Measurements from ENCODE around the gene DNMBP. TPM values are rescaled to one million over a fixed set of nuclear protein-coding genes. Genes with fewer than 3 reads are reported as not detected.
"Not testable (repeated sequence)": the region's sequence is repeated elsewhere in the genome, so short reads cannot be mapped to it uniquely, and the experiment has no call there.

DNMBP gene
- total RNA-seq, 1 donor from 2014 or later, result 5.0 TPM

DNA sequence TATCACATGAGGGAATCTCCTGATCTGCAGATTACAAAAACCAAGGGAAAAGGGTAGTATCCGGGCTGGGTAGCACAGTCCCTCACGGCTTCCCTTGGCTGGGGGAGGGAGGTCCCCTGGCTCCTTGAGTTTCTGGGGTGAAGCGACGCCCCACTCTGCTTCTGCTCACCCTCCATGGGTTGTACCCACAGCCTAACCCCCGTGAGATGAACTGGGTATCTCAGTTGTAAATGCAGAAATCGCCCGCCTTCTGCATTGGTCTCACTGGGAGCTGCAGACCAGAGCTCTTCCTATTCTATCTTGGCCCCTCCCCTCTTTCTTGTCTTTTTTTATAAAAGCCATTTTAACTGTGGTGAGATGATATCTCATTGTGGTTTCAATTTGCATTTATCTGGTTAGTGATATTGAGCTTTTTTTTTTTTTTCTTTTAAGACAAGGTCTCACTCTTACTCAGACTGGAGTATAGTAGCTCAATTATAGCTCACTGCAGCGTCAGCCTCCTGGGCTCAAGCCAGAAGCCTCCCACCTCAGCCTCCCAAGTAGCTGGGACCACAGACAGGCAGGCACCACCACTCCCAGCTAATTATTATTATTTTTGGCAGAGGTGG, 139.5 kb downstream of the DNMBP start:
- Histone ChIP-seq H3K36me3 (ENCODE audit: control insufficient read depth, insufficient read depth, low read length) (no peaks in the 10 kb centered on the region), H3K27me3 (ENCODE audit: control insufficient read depth, insufficient read depth, low read length) (peaks cover 5% of the 10 kb centered on the region), H3K4me3 (ENCODE audit: low read depth, low read length) (no peak overlapping the region)
- FAIRE-seq (no peak), DNase-seq (ENCODE audit: low read depth) (no peak)
- no peak for TF ChIP-seq CTCF (IDR thresholded peaks at IDR 0.05; ENCODE audit: insufficient read depth, low read length, severe bottlenecking)

- DNase-seq (ENCODE audit: low read depth) (no peak), FAIRE-seq (no peak)
- no peak for TF ChIP-seq CTCF (IDR thresholded peaks at IDR 0.05; ENCODE audit: insufficient read depth, low read length, severe bottlenecking)
- Histone ChIP-seq H3K4me3 (ENCODE audit: low read depth, low read length) (no peak overlapping the region), H3K27me3 (ENCODE audit: control insufficient read depth, insufficient read depth, low read length) (peaks cover 5% of the 10 kb centered on the region), H3K36me3 (ENCODE audit: control insufficient read depth, insufficient read depth, low read length) (no peaks in the 10 kb centered on the region)
Measured at GRCh38 chr10:99869581-99870122, 140.1 kb downstream of the DNMBP start.

DNA sequence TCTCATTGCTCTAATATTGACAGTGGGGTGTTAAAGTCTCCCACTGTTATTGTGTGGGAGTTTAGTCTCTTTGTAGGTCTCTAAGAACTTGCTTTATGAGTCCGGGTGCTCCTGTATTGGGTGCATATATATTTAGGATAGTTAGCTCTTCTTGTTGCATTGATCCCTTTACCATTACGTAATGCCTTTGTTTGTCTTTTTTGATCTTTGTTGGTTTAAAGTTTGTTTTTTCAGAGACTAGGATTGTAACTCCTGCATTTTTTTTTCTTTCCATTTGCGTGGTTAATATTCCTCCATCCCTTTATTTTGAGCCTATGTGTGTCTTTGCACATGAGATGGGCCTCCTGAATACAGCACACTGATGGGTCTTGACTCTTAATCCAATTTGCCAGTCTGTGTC, 142.5 kb downstream of the DNMBP start:
- H3K4me3 ChIP-seq (ENCODE audit: low read depth, low read length); DNase-seq (ENCODE audit: low read depth); H3K36me3 ChIP-seq (ENCODE audit: control insufficient read depth, insufficient read depth, low read length); FAIRE-seq; H3K27me3 ChIP-seq (ENCODE audit: control insufficient read depth, insufficient read depth, low read length): not testable (repeated sequence)

GRCh38 chr10:99863535-99864240, 146.1 kb downstream of the DNMBP start:
- DNase-seq (ENCODE audit: low read depth); FAIRE-seq; H3K4me3 ChIP-seq (ENCODE audit: low read depth, low read length); H3K36me3 ChIP-seq (ENCODE audit: control insufficient read depth, insufficient read depth, low read length); H3K27me3 ChIP-seq (ENCODE audit: control insufficient read depth, insufficient read depth, low read length): not testable (repeated sequence)

DNA sequence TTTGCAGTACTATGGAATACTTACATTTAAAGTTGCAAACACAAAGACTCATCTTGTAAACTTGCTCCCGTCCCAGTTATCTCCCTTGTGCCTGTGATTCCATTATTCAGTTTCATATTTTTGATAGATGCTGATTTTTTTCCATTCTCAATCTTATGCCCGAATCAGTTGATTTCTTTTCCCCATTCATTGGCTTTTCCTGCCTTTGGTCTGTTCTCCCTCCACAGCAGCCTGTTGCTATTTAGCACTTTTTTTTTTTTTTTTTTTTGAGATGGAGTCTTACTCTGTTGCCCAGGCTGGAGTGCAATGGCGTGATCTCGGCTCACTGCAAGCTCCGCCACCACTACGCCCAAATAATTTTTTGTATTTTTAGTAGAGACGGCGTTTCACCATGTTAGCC, 149.3 kb downstream of the DNMBP start:
- Histone ChIP-seq H3K27me3 (ENCODE audit: control insufficient read depth, insufficient read depth, low read length) (no peaks in the 10 kb centered on the region), H3K4me3 (ENCODE audit: low read depth, low read length) (no peak overlapping the region), H3K36me3 (ENCODE audit: control insufficient read depth, insufficient read depth, low read length) (no peaks in the 10 kb centered on the region)
- no peak for DNase-seq (ENCODE audit: low read depth)
- FAIRE-seq, result no peak
- TF ChIP-seq CTCF (IDR thresholded peaks at IDR 0.05; ENCODE audit: insufficient read depth, low read length, severe bottlenecking), result no peak

DNA sequence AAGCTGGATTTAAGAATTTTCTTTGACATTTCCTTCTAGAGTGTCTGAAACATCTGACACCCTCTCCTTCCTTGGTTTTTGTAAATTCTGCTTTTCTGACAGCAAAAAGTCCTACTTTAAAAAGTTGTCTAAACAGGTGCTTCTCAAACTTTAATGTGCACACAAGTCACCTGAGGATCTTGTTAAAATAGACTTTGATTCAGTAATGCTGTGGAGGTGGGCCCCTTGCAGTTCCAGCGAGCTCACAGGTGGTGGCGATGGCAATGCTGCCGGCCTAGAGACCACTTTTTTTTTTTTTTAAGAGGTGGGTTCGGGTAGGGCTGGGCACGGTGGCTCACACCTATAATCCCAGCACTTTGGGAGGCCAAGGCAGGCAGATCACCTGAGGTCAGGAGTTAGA, 150.2 kb downstream of the DNMBP start:
- Histone ChIP-seq H3K36me3 (ENCODE audit: control insufficient read depth, insufficient read depth, low read length) (no peaks in the 10 kb centered on the region), H3K4me3 (ENCODE audit: low read depth, low read length) (no peak overlapping the region), H3K27me3 (ENCODE audit: control insufficient read depth, insufficient read depth, low read length) (no peaks in the 10 kb centered on the region)
- DNase-seq (ENCODE audit: low read depth) (peak; percentile 15), FAIRE-seq (no peak)
- peak; percentile 27 for TF ChIP-seq CTCF (IDR thresholded peaks at IDR 0.05; ENCODE audit: insufficient read depth, low read length, severe bottlenecking)

Measured in bronchial epithelial cell (primary cell).